ENCODE measurements around the gene LETMD1. TPM values are rescaled to one million over a fixed set of nuclear protein-coding genes. Genes with fewer than 3 reads are reported as not detected.
"Not testable (repeated sequence)": the region's sequence is repeated elsewhere in the genome, so short reads cannot be mapped to it uniquely, and the experiment has no call there.

Gene LETMD1
- total RNA-seq, 1 donor from 2014 or later: 20.6 TPM

GRCh38 chr12:51012570-51013236, 35.4 kb upstream of the LETMD1 start:
- Histone ChIP-seq H3K27me3 (ENCODE audit: low read depth) (no peaks in the 10 kb centered on the region), H3K9me3 (replicated peaks) (no peaks in the 10 kb centered on the region), H3K4me3 (no peak overlapping the region), H3K4me1 (peaks cover 31% of the 10 kb centered on the region), H3K27ac (replicated peaks) (no peak overlapping the region), H3K36me3 (peaks cover 7% of the 10 kb centered on the region)
- TF ChIP-seq CTCF (IDR thresholded peaks at IDR 0.05; ENCODE audit: borderline replicate concordance): no peak
- no peak for DNase-seq
- intact Hi-C loops (cut with micrococcal nuclease): no loop called here

- no peaks in the 10 kb centered on the region for H3K9me3 ChIP-seq (replicated peaks)
- peaks cover under 1% of the 10 kb centered on the region for H3K36me3 ChIP-seq
- no peak overlapping the region for H3K27ac ChIP-seq (replicated peaks)
- H3K4me1 ChIP-seq: peaks cover 31% of the 10 kb centered on the region
- TF ChIP-seq CTCF (IDR thresholded peaks at IDR 0.05; ENCODE audit: borderline replicate concordance): no peak
- no peaks in the 10 kb centered on the region for H3K27me3 ChIP-seq (ENCODE audit: low read depth)
- H3K4me3 ChIP-seq: no peak overlapping the region
- intact Hi-C loops (cut with micrococcal nuclease): no loop called here
- DNase-seq: no peak
Observed at GRCh38 chr12:51013441-51013840, 34.7 kb upstream of the LETMD1 start.

GRCh38 chr12:51014467-51014866, 33.7 kb upstream of the LETMD1 start:
- DNase-seq; H3K9me3 ChIP-seq (replicated peaks); H3K27ac ChIP-seq (replicated peaks); H3K36me3 ChIP-seq; intact Hi-C loops (cut with micrococcal nuclease); H3K4me3 ChIP-seq; H3K27me3 ChIP-seq (ENCODE audit: low read depth): not testable (repeated sequence)
- H3K4me1 ChIP-seq: peaks cover 28% of the 10 kb centered on the region

- TF ChIP-seq CTCF (IDR thresholded peaks at IDR 0.05; ENCODE audit: borderline replicate concordance): no peak
- Histone ChIP-seq H3K36me3 (no peaks in the 10 kb centered on the region), H3K27ac (replicated peaks) (no peak overlapping the region), H3K9me3 (replicated peaks) (no peaks in the 10 kb centered on the region), H3K27me3 (ENCODE audit: low read depth) (no peaks in the 10 kb centered on the region), H3K4me1 (peaks cover 28% of the 10 kb centered on the region), H3K4me3 (no peak overlapping the region)
- intact Hi-C loops (cut with micrococcal nuclease): no loop called here
- DNase-seq: no peak
Observed at GRCh38 chr12:51017452-51017851, 30.7 kb upstream of the LETMD1 start.

- no peak overlapping the region for H3K27ac ChIP-seq (replicated peaks)
- peaks cover 19% of the 10 kb centered on the region for H3K4me1 ChIP-seq
- intact Hi-C loops (cut with micrococcal nuclease): no loop called here
- no peaks in the 10 kb centered on the region for H3K36me3 ChIP-seq
- no peaks in the 10 kb centered on the region for H3K27me3 ChIP-seq (ENCODE audit: low read depth)
- H3K9me3 ChIP-seq (replicated peaks): no peaks in the 10 kb centered on the region
- DNase-seq: no peak
- H3K4me3 ChIP-seq: no peak overlapping the region
- no peak for TF ChIP-seq CTCF (IDR thresholded peaks at IDR 0.05; ENCODE audit: borderline replicate concordance)
Observed at GRCh38 chr12:51018956-51019355, 29.2 kb upstream of the LETMD1 start.

- Histone ChIP-seq H3K4me3 (no peak overlapping the region), H3K36me3 (no peaks in the 10 kb centered on the region), H3K9me3 (replicated peaks) (no peaks in the 10 kb centered on the region), H3K4me1 (peaks cover 29% of the 10 kb centered on the region), H3K27ac (replicated peaks) (no peak overlapping the region), H3K27me3 (ENCODE audit: low read depth) (no peaks in the 10 kb centered on the region)
- intact Hi-C loops (cut with micrococcal nuclease): no loop called here
- TF ChIP-seq CTCF (IDR thresholded peaks at IDR 0.05; ENCODE audit: borderline replicate concordance): no peak
- DNase-seq: no peak
Observed at GRCh38 chr12:51019927-51020326, 28.2 kb upstream of the LETMD1 start.
